Keratinocyte (primary cell): ENCODE data around the gene IL6R.

Experiments
- CTCF ChIP-seq, 3 experiments: IDR thresholded peaks in 1 of 3; conservative IDR thresholded peaks in 1 of 3; optimal IDR thresholded peaks in 1 of 3; 2 replicates in 2 of 3; 3 replicates in 1 of 3; pipeline versions ENCODE3 to v1.5.1; 2011; ENCODE audit warnings: low read length in 3 of 3, mild to moderate bottlenecking in 3 of 3, moderate library complexity in 2 of 3, control low read depth in 1 of 3, inconsistent platforms in 1 of 3; ENCODE audit not compliant: insufficient read depth in 2 of 3; ENCODE audit errors: extremely low read depth in 1 of 3
- EZH2 ChIP-seq: IDR thresholded peaks from one replicate; pipeline ENCODE4 v1.6.1; 2012; ENCODE audit warnings: inconsistent platforms, mild to moderate bottlenecking, low read length, moderate library complexity

- TF ChIP-seq CTCF (optimal IDR thresholded peaks at IDR 0.05 in 1 of 3, IDR thresholded peaks at IDR 0.05 in 1 of 3, conservative IDR thresholded peaks at IDR 0.05 in 1 of 3; ENCODE audit: extremely low read depth in 1 of 3, insufficient read depth in 2 of 3, low read length in 3 of 3) (no peak), EZH2 (no peak)
Observed at GRCh38 chr1:154490317-154490716, 85.2 kb downstream of the IL6R start.
